HepG2 (cell line): ENCODE data around the gene SAC3D1. TPM values are rescaled to one million over a fixed set of nuclear protein-coding genes. Genes with fewer than 3 reads are reported as not detected.

ENCODE experiments used
- ATAC-seq: fragments of 200-7000 bp; cut with Tn5 transposase; 3 replicates; pipeline ENCODE4 v1.9.1; 2020; ENCODE audit warnings: mild to moderate bottlenecking, moderate library complexity
- BruUV-seq: library from RNA; stranded (reverse); fragments of 400-500 nt; replicated peaks from 2 replicates; lab custom pipeline; 2021; lab: Mats Ljungman, UMichigan
- CTCF ChIA-PET: fragments of 300-600 bp; formaldehyde crosslinking; extraction: SDS; loops from one replicate; lab custom pipeline; 2021; ENCODE audit warnings: low total read pairs, inconsistent platforms, low intra/inter-chr PET ratio; lab: Yijun Ruan, JAX
- POLR2A ChIA-PET: fragments of 350-600 bp; sonication (Branson Sonifier 250); formaldehyde crosslinking; loops from one replicate; lab custom pipeline; 2020; ENCODE audit warnings: antibody characterized with exemption, inconsistent platforms; lab: Yijun Ruan, JAX
- DNase-seq: peaks from one replicate; pipeline ENCODE4 v3.0.0-alpha.2; 2015; ENCODE audit warnings: low spot score
- FAIRE-seq: peaks from 3 replicates; lab custom pipeline; 2011; peaks lifted over from hg19 to GRCh38; lab: Jason Lieb, UNC
- H2AFZ ChIP-seq: one replicate; pipeline ENCODE4 v1.6.1; 2011; ENCODE audit warnings: low read length, inconsistent platforms
- H3K27ac ChIP-seq: fragments of 300-600 bp; 3 replicates; pipeline ENCODE4 v1.8.0; 2011; ENCODE audit warnings: mixed run types, mild to moderate bottlenecking, mixed read lengths, low read length, inconsistent platforms; ENCODE audit not compliant: insufficient read depth; ENCODE audit errors: extremely low read length
- H3K27me3 ChIP-seq, 2 experiments: fragments of 200-600 bp in 1 of 2; 2 replicates in 1 of 2; 3 replicates in 1 of 2; pipeline versions ENCODE4 v1.6.0 to v1.8.0; 2011; ENCODE audit warnings: low read length in 2 of 2, mild to moderate bottlenecking in 2 of 2, moderate library complexity in 2 of 2, inconsistent platforms in 1 of 2; ENCODE audit not compliant: insufficient read depth in 2 of 2, control insufficient read depth in 1 of 2
- H3K36me3 ChIP-seq, 2 experiments: fragments of 200-600 bp in 1 of 2; replicated peaks in 1 of 2; 2 replicates in 1 of 2; 3 replicates in 1 of 2; pipeline versions ENCODE4 v1.5.1 to v1.8.0; 2011; ENCODE audit warnings: low read length in 2 of 2, inconsistent platforms in 1 of 2; ENCODE audit not compliant: insufficient read depth in 2 of 2, control insufficient read depth in 1 of 2
- H3K4me1 ChIP-seq: 2 replicates; pipeline ENCODE4 v1.5.1; 2012; ENCODE audit warnings: low read length, inconsistent platforms; ENCODE audit not compliant: insufficient read depth
- H3K4me2 ChIP-seq: 2 replicates; pipeline ENCODE4 v1.6.0; 2011; ENCODE audit warnings: low read depth, low read length, inconsistent platforms
- H3K4me3 ChIP-seq, 3 experiments: fragments of 200-600 bp in 1 of 3; sonication (generic), shearing (Covaris generic) in 1 of 3; replicated peaks in 1 of 3; 2 replicates each; pipeline ENCODE4 v1.5.1; 2011 to 2016; ENCODE audit warnings: low read length in 3 of 3, inconsistent platforms in 2 of 3, low read depth in 2 of 3, mild to moderate bottlenecking in 2 of 3, control low read depth in 1 of 3, mixed read lengths in 1 of 3; ENCODE audit not compliant: insufficient read depth in 1 of 3
- H3K79me2 ChIP-seq: one replicate; pipeline ENCODE4 v1.6.1; 2011; ENCODE audit warnings: low read length, inconsistent platforms; ENCODE audit not compliant: insufficient read depth
- H3K9ac ChIP-seq: 2 replicates; pipeline ENCODE4 v1.6.0; 2011; ENCODE audit warnings: mild to moderate bottlenecking, low read depth, low read length, inconsistent platforms; ENCODE audit not compliant: insufficient read depth
- H3K9me3 ChIP-seq: 2 replicates; pipeline ENCODE4 v1.5.1; 2012; ENCODE audit warnings: mild to moderate bottlenecking, low read length
- H4K20me1 ChIP-seq: 2 replicates; pipeline ENCODE4 v1.6.0; 2011; ENCODE audit warnings: inconsistent platforms, mild to moderate bottlenecking, low read length, moderate library complexity; ENCODE audit not compliant: insufficient read depth
- AGO2 ChIP-seq: fragments of 200-400 bp; formaldehyde crosslinking; optimal IDR thresholded peaks from 2 replicates; pipeline ENCODE3; 2017; ENCODE audit warnings: mild to moderate bottlenecking, low read depth, low read length, moderate library complexity
- CHD2 ChIP-seq: IDR thresholded peaks from 2 replicates; pipeline ENCODE4 v1.6.1; 2011; ENCODE audit warnings: low read depth, low read length, improper control_type of control experiment
- CREB3 ChIP-seq: sonication (generic); formaldehyde crosslinking; IDR thresholded peaks from 2 replicates; pipeline ENCODE4 v1.5.0; 2020; ENCODE audit warnings: missing genetic modification reagents
- HNF4A ChIP-seq: sonication (generic); formaldehyde crosslinking; IDR thresholded peaks from 2 replicates; pipeline ENCODE4 v1.4.0; 2020; ENCODE audit warnings: missing genetic modification reagents
- IKZF4 ChIP-seq: sonication (generic); formaldehyde crosslinking; IDR thresholded peaks from 2 replicates; pipeline ENCODE4 v1.5.1; 2020; ENCODE audit warnings: borderline replicate concordance, mild to moderate bottlenecking, low read depth, missing genetic modification reagents; ENCODE audit errors: not compliant biosample characterization
- KLF12 ChIP-seq: sonication (generic); formaldehyde crosslinking; IDR thresholded peaks from 2 replicates; pipeline ENCODE4 v1.4.0; 2020; ENCODE audit warnings: missing genetic modification reagents, borderline replicate concordance
- MEF2D ChIP-seq: sonication (generic); formaldehyde crosslinking; IDR thresholded peaks from 2 replicates; pipeline ENCODE4 v1.5.1; 2020; ENCODE audit warnings: mild to moderate bottlenecking, missing genetic modification reagents
- RFXAP ChIP-seq: sonication (generic); formaldehyde crosslinking; IDR thresholded peaks from 2 replicates; pipeline ENCODE4 v1.4.0; 2020; ENCODE audit warnings: missing genetic modification reagents, borderline replicate concordance
- TMF1 ChIP-seq: sonication (generic); formaldehyde crosslinking; IDR thresholded peaks from 2 replicates; pipeline ENCODE4 v1.8.1; 2022; ENCODE audit warnings: low read depth, missing genetic modification reagents
- ZBTB8A ChIP-seq: sonication (generic); formaldehyde crosslinking; IDR thresholded peaks from 2 replicates; pipeline ENCODE4 v1.4.0; 2020; ENCODE audit warnings: mild to moderate bottlenecking, low read depth, missing genetic modification reagents, borderline replicate concordance
- ZNF124 ChIP-seq: sonication (generic); formaldehyde crosslinking; IDR thresholded peaks from 2 replicates; pipeline ENCODE4 v1.4.0; 2020; ENCODE audit warnings: missing genetic modification reagents
- ZNF616 ChIP-seq: sonication (generic); formaldehyde crosslinking; IDR thresholded peaks from 2 replicates; pipeline ENCODE4 v1.5.0; 2020; ENCODE audit warnings: low read depth, mild to moderate bottlenecking, missing genetic modification reagents
- ZNF780A ChIP-seq: sonication (generic); formaldehyde crosslinking; IDR thresholded peaks from 2 replicates; pipeline ENCODE4 v1.8.0; 2022; ENCODE audit warnings: mild to moderate bottlenecking, missing genetic modification reagents, moderate library complexity
- ZNF788 ChIP-seq: sonication (generic); formaldehyde crosslinking; IDR thresholded peaks from 2 replicates; pipeline ENCODE4 v1.5.0; 2020; ENCODE audit warnings: mild to moderate bottlenecking, missing genetic modification reagents, borderline replicate concordance
- ZNF841 ChIP-seq: sonication (generic); formaldehyde crosslinking; IDR thresholded peaks from 2 replicates; pipeline ENCODE4 v1.8.1; 2023; ENCODE audit warnings: missing genetic modification reagents, borderline replicate concordance
- ZSCAN31 ChIP-seq: sonication (generic); formaldehyde crosslinking; IDR thresholded peaks from 2 replicates; pipeline ENCODE4 v1.5.0; 2020; ENCODE audit warnings: low read depth, mild to moderate bottlenecking, missing genetic modification reagents
- WGBS: methylation state at CpG from one replicate; pipeline ENCODE4 v1.1.6; 2017; ENCODE audit warnings: low lambda C conversion rate; 5-methylcytosine and 5-hydroxymethylcytosine counted together
- in situ Hi-C: cut with HindIII; loops from 2 replicates; pipeline ENCODE4 v1.10.0; 2017; ENCODE audit warnings: low pct_unique_long_range_greater_than_20kb; ENCODE audit not compliant: extremely low pct_ligation_motif_present
- intact Hi-C: fragments of 100-400 bp; cut with micrococcal nuclease; formaldehyde crosslinking; loops from one replicate; pipeline ENCODE4 v1.10.0; 2022; ENCODE audit not compliant: unreplicated experiment
- polyA plus RNA-seq, 8 experiments: library from polyadenylated mRNA; depleted of rRNA in 3 of 8; stranded (reverse) in 7 of 8; unstranded in 1 of 8; fragments of >200 nt; fragmentation: Illumina TruSeq in 4 of 8; extraction: Trizol in 4 of 8; gene quantifications; 2 replicates each; pipeline versions ENCODE4 v1.2.1 to v1.2.3, GENCODE V29; 2011 to 2016; ENCODE audit warnings: low read depth in 4 of 8, missing spikeins in 1 of 8, mixed read lengths in 1 of 8; ENCODE audit not compliant: insufficient read depth in 1 of 8
- total RNA-seq, 5 experiments: library from RNA; depleted of rRNA; stranded (reverse); fragments of >200 nt; fragmentation: Illumina TruSeq; extraction: Trizol; gene quantifications; 2 replicates each; pipeline ENCODE4 v1.2.3, GENCODE V29; 2016; ENCODE audit warnings: low read depth in 1 of 5
- TF ChIP-seq, protein P1 (sequence below): sonication (generic); formaldehyde crosslinking; IDR thresholded peaks from 2 replicates; pipeline ENCODE4 v1.9.0; 2021; ENCODE audit warnings: missing genetic modification reagents, mild to moderate bottlenecking, borderline replicate concordance
- TF ChIP-seq, protein P2 (sequence below): sonication (generic); formaldehyde crosslinking; IDR thresholded peaks from 2 replicates; pipeline ENCODE4 v1.8.1; 2022; ENCODE audit warnings: low read depth, mild to moderate bottlenecking, missing genetic modification reagents

The SAC3D1 gene
- total and polyA plus RNA-seq, 2 of the 13 experiments (the other 11 are each of a cell fraction or from before 2014, with no cell fraction given): 7.4 to 36.3 TPM

DNA sequence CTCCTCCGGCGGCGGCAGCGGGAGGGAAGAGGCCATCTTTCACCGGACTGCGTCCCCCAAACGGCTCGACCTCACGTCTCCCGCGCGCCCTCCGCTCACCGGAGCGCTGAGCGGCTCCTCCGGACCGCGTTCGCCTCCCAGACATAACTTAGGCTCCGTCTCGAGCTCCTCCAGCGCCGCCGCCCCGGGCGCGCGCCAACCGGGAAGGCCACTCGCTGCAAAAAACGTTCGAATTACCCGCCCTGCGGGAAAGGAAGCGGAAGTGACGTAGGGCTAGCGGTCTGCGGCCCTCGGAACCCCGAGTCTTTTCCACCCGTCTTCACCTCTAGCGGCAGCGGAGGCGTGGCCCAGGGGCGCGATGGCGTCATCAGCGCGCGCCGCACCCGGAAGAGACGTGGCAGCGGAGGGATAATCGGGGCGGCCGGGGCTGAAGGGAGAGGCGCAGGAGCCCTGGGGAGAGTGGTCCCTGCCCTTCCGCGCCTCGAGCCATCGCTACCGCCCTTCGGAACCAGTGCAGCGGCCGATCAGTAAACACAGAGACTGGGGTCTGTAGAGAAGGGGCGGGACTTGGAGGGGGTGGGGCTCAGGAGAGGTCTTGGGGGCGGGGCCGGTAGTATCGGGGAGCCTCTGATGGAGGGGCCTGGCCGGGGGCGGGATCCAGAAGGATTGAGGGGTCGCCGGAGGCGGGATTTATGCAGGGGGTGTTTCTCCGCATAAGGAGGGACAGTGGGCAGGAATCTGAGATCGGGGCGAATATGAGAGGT is 43.0 kb downstream of the SAC3D1 start, which contains the start of the genes CDCA5 and ZFPL1:
Gene CDCA5 (minus strand): TSS at position 207 of the 764 bp plus-strand sequence. CDS start 62 bp downstream, at position 145.
Gene ZFPL1 (plus strand): TSS at position 389 of the 764 bp plus-strand sequence. CDS start 477 bp downstream, outside the sequence.
- peak; percentile 76 for FAIRE-seq
- peaks cover 31% of the 10 kb centered on the region for H3K79me2 ChIP-seq
- peak; percentile 88; the same call in 1 of the 2 replicates for TF ChIP-seq TMF1 (CRISPR knock-in tag)
- 0 out of 2 replicates have a peak, but pooled peaks have one; percentile 54 for TF ChIP-seq ZSCAN31 (CRISPR knock-in tag)
- TF ChIP-seq KLF12 (CRISPR knock-in tag): peak; percentile 76; the same call in 1 of the 2 replicates
- TF ChIP-seq, protein P1, sequence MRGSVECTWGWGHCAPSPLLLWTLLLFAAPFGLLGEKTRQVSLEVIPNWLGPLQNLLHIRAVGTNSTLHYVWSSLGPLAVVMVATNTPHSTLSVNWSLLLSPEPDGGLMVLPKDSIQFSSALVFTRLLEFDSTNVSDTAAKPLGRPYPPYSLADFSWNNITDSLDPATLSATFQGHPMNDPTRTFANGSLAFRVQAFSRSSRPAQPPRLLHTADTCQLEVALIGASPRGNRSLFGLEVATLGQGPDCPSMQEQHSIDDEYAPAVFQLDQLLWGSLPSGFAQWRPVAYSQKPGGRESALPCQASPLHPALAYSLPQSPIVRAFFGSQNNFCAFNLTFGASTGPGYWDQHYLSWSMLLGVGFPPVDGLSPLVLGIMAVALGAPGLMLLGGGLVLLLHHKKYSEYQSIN: no peak
- TF ChIP-seq HNF4A (CRISPR knock-in tag): peak; percentile 20; the same call in 1 of the 2 replicates
- TF ChIP-seq ZNF616: no peak
- no peak; the same call in 1 of the 2 replicates for TF ChIP-seq RFXAP (CRISPR knock-in tag)
- peak; percentile 52; the same call in 1 of the 2 replicates for TF ChIP-seq ZNF841 (CRISPR knock-in tag)
- TF ChIP-seq IKZF4 (CRISPR knock-in tag): peak; percentile 48
- peak; percentile 96; the same call in 1 of the 2 replicates for TF ChIP-seq ZNF788 (CRISPR knock-in tag)
- peak; percentile 42 for TF ChIP-seq AGO2
- TF ChIP-seq ZNF780A: peak; percentile 76; the same call in 1 of the 2 replicates
- TF ChIP-seq, protein P2, sequence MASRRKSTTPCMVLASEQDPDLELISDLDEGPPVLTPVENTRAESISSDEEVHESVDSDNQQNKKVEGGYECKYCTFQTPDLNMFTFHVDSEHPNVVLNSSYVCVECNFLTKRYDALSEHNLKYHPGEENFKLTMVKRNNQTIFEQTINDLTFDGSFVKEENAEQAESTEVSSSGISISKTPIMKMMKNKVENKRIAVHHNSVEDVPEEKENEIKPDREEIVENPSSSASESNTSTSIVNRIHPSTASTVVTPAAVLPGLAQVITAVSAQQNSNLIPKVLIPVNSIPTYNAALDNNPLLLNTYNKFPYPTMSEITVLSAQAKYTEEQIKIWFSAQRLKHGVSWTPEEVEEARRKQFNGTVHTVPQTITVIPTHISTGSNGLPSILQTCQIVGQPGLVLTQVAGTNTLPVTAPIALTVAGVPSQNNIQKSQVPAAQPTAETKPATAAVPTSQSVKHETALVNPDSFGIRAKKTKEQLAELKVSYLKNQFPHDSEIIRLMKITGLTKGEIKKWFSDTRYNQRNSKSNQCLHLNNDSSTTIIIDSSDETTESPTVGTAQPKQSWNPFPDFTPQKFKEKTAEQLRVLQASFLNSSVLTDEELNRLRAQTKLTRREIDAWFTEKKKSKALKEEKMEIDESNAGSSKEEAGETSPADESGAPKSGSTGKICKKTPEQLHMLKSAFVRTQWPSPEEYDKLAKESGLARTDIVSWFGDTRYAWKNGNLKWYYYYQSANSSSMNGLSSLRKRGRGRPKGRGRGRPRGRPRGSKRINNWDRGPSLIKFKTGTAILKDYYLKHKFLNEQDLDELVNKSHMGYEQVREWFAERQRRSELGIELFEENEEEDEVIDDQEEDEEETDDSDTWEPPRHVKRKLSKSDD (CRISPR knock-in tag): peak; percentile 90
- peak; percentile 71 for TF ChIP-seq CHD2
- peak; percentile 59 for TF ChIP-seq MEF2D (CRISPR knock-in tag)
- no peak for TF ChIP-seq ZBTB8A
- no peak for TF ChIP-seq CREB3
- TF ChIP-seq ZNF124 (CRISPR knock-in tag): peak; percentile 53

More for the DNA sequence above, 43.0 kb downstream of the SAC3D1 start, which contains the start of the genes CDCA5 and ZFPL1:
- ChIA-PET CTCF (no interaction called here), POLR2A (no interaction called here)
- Histone ChIP-seq H3K4me3 (peak within 1 kb of the TSS; percentile 70 to 99 (median 87)), H3K27ac (peak within 1 kb of the TSS; percentile 83), H3K36me3 (peaks cover 19 to 31% of the 10 kb centered on the region in 2 experiments), H2AFZ (no peak within 1 kb of the TSS), H3K9me3 (no peaks in the 10 kb centered on the region), H3K4me1 (peaks cover 33% of the 10 kb centered on the region), H3K27me3 (no peaks in the 10 kb centered on the region; a peak in 1 of 5 replicates), H4K20me1 (no peaks in the 10 kb centered on the region), H3K9ac (peak within 1 kb of the TSS; percentile 95), H3K4me2 (peak within 1 kb of the TSS; percentile 93)
- in situ Hi-C loops: no loop called here
- intact Hi-C loops: no loop called here
- DNase-seq: peak; percentile 91
- BruUV-seq: no TSS peak
- under 1% methylated on average over 63 of the region's 79 CpGs for WGBS
- peak; percentile 83 for ATAC-seq
